Lung (tissue), 16 donors: ENCODE measurements around the gene ZNF574. TPM values are rescaled to one million over a fixed set of nuclear protein-coding genes. Genes with fewer than 3 reads are reported as not detected.

Experiments
- ATAC-seq: fragments of 200-7000 bp; cut with Tn5 transposase; one replicate; pipeline ENCODE4 v1.9.1; 2020; ENCODE audit warnings: moderate number of reproducible peaks; ENCODE audit not compliant: insufficient read depth, low FRiP score
- DNase-seq, 3 donors: peaks; one replicate each; pipeline ENCODE4 v3.0.0-alpha.2; 2013 to 2017
- H3K27ac ChIP-seq, 2 donors: one replicate each; pipeline ENCODE4 v1.5.1; 2013; ENCODE audit warnings: mild to moderate bottlenecking in 2 of 2, moderate library complexity in 2 of 2, control low read depth in 1 of 2, inconsistent platforms in 1 of 2, low read depth in 1 of 2, low read length in 1 of 2
- H3K27me3 ChIP-seq, 3 donors: one replicate each; pipeline ENCODE4 v1.5.1; 2013; ENCODE audit warnings: low read length in 2 of 3; ENCODE audit not compliant: control insufficient read depth in 3 of 3, insufficient read depth in 3 of 3
- H3K36me3 ChIP-seq, 4 donors: one replicate each; pipeline ENCODE4 v1.5.1; 2013; ENCODE audit warnings: low read length in 4 of 4, mild to moderate bottlenecking in 1 of 4, moderate library complexity in 1 of 4; ENCODE audit not compliant: control insufficient read depth in 4 of 4, insufficient read depth in 4 of 4
- H3K4me1 ChIP-seq, 5 donors: one replicate each; pipeline ENCODE4 v1.5.1; 2013; ENCODE audit warnings: low read length in 5 of 5, mild to moderate bottlenecking in 2 of 5, moderate library complexity in 1 of 5; ENCODE audit not compliant: control insufficient read depth in 5 of 5, insufficient read depth in 5 of 5
- H3K4me3 ChIP-seq: one replicate; pipeline ENCODE4 v1.5.1; 2013; ENCODE audit warnings: mild to moderate bottlenecking, control low read depth, moderate library complexity
- H3K9ac ChIP-seq, 2 donors: one replicate each; pipeline ENCODE4 v1.5.1; 2013; ENCODE audit warnings: low read length in 2 of 2, control low read depth in 1 of 2; ENCODE audit not compliant: insufficient read depth in 1 of 2
- H3K9me3 ChIP-seq, 4 donors: one replicate each; pipeline ENCODE4 v1.5.1; 2013; ENCODE audit warnings: low read length in 3 of 4, mild to moderate bottlenecking in 1 of 4, moderate library complexity in 1 of 4; ENCODE audit not compliant: control insufficient read depth in 4 of 4, insufficient read depth in 3 of 4
- WGBS, 2 donors: extraction: QIAGEN DNeasy Blood & Tissue Kit; methylation state at CpG; one replicate each; pipeline ENCODE4 v1.1.7; 2013; 5-methylcytosine and 5-hydroxymethylcytosine counted together
- long read RNA-seq, 5 donors: transcript quantifications; one replicate each; lab custom pipeline, GENCODE V29; 2026
- polyA plus RNA-seq, 2 donors: library from polyadenylated mRNA; stranded (reverse); fragments of 200-250 nt; gene quantifications; one replicate each; pipeline ENCODE4 v1.2.1, GENCODE V29; 2013
- total RNA-seq, 2 donors: library from RNA; depleted of rRNA in 1 of 2; stranded (reverse); fragments of >200 nt in 1 of 2; gene quantifications; one replicate each; pipeline ENCODE4 v1.2.1, GENCODE V29; 2014 to 2021
- TF ChIP-seq, protein P1 (sequence below): IDR thresholded peaks from 2 replicates; pipeline ENCODE4 v1.5.1; 2012; ENCODE audit warnings: mild to moderate bottlenecking; ENCODE audit errors: control extremely low read depth, extremely low read depth
- donor health status: control.
- donor health status: control.
- donor health status: Bipolar disorder and iron deficiency.
- donor health status: healthy.
- donor health status: DM: yes; HTN: yes; CAD: no.

Gene ZNF574, protein sequence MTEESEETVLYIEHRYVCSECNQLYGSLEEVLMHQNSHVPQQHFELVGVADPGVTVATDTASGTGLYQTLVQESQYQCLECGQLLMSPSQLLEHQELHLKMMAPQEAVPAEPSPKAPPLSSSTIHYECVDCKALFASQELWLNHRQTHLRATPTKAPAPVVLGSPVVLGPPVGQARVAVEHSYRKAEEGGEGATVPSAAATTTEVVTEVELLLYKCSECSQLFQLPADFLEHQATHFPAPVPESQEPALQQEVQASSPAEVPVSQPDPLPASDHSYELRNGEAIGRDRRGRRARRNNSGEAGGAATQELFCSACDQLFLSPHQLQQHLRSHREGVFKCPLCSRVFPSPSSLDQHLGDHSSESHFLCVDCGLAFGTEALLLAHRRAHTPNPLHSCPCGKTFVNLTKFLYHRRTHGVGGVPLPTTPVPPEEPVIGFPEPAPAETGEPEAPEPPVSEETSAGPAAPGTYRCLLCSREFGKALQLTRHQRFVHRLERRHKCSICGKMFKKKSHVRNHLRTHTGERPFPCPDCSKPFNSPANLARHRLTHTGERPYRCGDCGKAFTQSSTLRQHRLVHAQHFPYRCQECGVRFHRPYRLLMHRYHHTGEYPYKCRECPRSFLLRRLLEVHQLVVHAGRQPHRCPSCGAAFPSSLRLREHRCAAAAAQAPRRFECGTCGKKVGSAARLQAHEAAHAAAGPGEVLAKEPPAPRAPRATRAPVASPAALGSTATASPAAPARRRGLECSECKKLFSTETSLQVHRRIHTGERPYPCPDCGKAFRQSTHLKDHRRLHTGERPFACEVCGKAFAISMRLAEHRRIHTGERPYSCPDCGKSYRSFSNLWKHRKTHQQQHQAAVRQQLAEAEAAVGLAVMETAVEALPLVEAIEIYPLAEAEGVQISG
- total RNA-seq = 10 to 100 TPM; 11.5 to 13.7 TPM
- polyA plus RNA-seq = 1 to 10 TPM; 6.8 to 8.6 TPM
- long read RNA-seq, donor 1, transcript ZNF574-202 (2 exons, 2,940 nt) = major isoform, 13 of 13 reads
- long read RNA-seq, donor 1, partial matches to known transcripts = 0 of 13 reads
- long read RNA-seq, donor 1, other reads (novel, unspliced or antisense) = 0 of 13 reads
- long read RNA-seq, donor 2, transcript ZNF574-202 (2 exons, 2,940 nt) = major isoform, 7 of 7 reads
- long read RNA-seq, donor 2, partial matches to known transcripts = 0 of 7 reads
- long read RNA-seq, donor 2, other reads (novel, unspliced or antisense) = 0 of 7 reads
- long read RNA-seq, donor 3, transcript ZNF574-202 (2 exons, 2,940 nt) = major isoform, 6 of 6 reads
- long read RNA-seq, donor 3, partial matches to known transcripts = 0 of 6 reads
- long read RNA-seq, donor 3, other reads (novel, unspliced or antisense) = 0 of 6 reads
- long read RNA-seq, donor 4, transcript ZNF574-202 (2 exons, 2,940 nt) = major isoform, 7 of 7 reads
- long read RNA-seq, donor 4, partial matches to known transcripts = 0 of 7 reads
- long read RNA-seq, donor 4, other reads (novel, unspliced or antisense) = 0 of 7 reads
- long read RNA-seq, donor 5, transcript ZNF574-202 (2 exons, 2,940 nt) = major isoform, 21 of 21 reads
- long read RNA-seq, donor 5, partial matches to known transcripts = 0 of 21 reads
- long read RNA-seq, donor 5, other reads (novel, unspliced or antisense) = 0 of 21 reads

DNA sequence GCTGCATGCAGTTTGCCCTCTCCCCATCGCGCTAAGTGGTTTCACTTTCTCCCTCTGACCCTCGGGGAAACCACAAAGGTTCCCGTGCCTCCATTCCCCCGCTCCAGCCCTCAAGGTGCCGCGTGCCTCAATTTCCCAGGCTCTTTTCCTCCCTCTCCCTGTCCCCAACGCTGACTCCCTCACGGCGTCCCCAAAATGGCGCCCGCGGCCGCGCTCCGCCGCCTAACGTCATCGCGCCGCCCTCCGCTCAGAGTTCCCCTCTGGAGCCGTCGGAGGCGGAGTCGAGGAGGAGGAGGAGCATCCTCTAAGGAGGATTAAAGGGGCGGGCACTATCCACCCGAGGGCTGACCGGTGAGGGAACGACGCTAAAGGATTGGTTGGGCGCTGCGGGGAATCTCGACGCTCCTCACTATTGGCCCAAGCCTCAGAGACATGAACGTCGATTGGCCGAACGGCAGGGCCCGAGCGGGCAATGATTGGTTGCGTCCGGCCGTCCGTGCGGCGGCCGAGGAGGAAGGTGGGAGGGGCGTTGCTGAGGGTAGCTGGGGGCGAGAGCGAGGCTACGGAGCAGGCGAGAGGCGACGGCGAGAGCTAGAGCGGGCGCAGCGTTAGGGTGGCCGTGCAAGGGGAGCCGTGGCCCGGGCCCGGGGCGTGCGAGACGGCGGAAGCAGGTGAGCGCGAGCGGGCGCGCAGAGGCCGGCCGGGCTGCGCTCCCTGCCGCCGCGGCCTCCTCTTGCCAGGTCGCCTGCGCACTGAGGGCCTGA lies at the start of gene ZNF574:
ZNF574 (plus strand) TSS at position 551 of the 764 bp plus-strand sequence. CDS start 2,441 bp downstream, outside the sequence.
- no peaks in the 10 kb centered on the region for H3K9me3 ChIP-seq
- H3K27ac ChIP-seq = peak within 1 kb of the TSS; percentile 96 to 99
- peak within 1 kb of the TSS; percentile 99 for H3K9ac ChIP-seq
- DNase-seq = peak; percentile 99 to 100 (median 100)
- peaks cover 4 to 25% (median 11%) of the 10 kb centered on the region in 4 donors for H3K36me3 ChIP-seq
- no peaks in the 10 kb centered on the region for H3K27me3 ChIP-seq
- WGBS, 2 donors = 0 to 1% methylated on average over 66 to 80 of the region's 80 CpGs
- H3K4me1 ChIP-seq = peaks cover 0 to 17% (median 3%) of the 10 kb centered on the region in 5 donors
- peak within 1 kb of the TSS; percentile 72 for H3K4me3 ChIP-seq
- TF ChIP-seq, protein P1, sequence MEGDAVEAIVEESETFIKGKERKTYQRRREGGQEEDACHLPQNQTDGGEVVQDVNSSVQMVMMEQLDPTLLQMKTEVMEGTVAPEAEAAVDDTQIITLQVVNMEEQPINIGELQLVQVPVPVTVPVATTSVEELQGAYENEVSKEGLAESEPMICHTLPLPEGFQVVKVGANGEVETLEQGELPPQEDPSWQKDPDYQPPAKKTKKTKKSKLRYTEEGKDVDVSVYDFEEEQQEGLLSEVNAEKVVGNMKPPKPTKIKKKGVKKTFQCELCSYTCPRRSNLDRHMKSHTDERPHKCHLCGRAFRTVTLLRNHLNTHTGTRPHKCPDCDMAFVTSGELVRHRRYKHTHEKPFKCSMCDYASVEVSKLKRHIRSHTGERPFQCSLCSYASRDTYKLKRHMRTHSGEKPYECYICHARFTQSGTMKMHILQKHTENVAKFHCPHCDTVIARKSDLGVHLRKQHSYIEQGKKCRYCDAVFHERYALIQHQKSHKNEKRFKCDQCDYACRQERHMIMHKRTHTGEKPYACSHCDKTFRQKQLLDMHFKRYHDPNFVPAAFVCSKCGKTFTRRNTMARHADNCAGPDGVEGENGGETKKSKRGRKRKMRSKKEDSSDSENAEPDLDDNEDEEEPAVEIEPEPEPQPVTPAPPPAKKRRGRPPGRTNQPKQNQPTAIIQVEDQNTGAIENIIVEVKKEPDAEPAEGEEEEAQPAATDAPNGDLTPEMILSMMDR = no peak
- ATAC-seq = peak; percentile 98

DNA sequence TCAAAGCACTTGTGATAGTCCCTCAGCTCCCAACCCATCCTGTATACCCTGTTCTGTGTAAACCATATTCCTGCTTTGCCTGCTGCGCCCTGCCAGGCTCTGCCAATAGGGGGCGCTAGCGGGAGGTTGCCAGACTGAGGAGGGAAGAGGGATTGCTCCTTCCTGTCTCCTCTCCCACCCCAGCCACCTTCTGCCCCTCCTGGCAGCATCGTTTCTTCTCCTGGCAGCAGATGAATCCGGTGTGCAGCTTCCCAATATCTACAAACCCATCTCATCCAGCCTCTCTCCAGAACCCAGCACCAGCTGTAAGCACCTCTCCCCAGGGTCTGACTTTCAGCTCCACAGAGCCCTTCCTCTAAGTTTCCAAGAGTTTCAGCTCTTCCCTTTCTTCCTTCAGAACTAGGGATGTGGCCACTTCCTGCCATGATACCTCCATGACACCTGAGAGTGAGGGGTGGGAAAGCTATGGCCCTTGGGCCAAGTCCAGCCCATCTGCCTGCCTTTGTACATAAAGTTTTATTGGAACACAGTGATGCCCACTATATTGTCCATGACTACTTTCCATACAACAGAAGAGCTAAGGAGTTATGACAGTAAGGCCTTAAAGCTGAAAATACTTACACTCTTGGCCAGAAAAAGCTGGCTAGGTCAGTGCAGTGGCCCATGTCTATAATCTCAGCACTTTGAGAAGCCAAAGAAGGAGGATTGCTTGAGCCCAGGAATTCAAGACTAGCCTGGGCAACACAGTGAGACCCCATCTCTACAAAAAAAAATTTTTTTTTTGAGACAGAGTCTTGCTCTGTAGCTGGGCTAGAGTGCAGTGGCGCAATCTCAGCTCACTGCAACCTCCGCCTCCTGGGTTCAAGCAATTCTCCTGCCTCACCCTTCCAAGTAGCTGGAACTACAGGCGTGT lies 47.4 kb upstream of the ZNF574 start:
- no peak overlapping the region for H3K4me3 ChIP-seq
- ATAC-seq (no peak), DNase-seq (no peak)
- no peak overlapping the region for H3K9ac ChIP-seq
- TF ChIP-seq, protein P1 = no peak
- WGBS, 2 donors = 69% methylated on average over 8 of the region's 8 CpGs
- H3K36me3 ChIP-seq = no peaks in the 10 kb centered on the region
- H3K4me1 ChIP-seq = peaks cover 0 to 15% (median 4%) of the 10 kb centered on the region in 5 donors
- H3K9me3 ChIP-seq = no peaks in the 10 kb centered on the region
- H3K27me3 ChIP-seq = no peaks in the 10 kb centered on the region
- no peak overlapping the region for H3K27ac ChIP-seq
